SKM-1 (cell line): ENCODE data around the gene TADA2B.

ENCODE experiments used
- DNase-seq: peaks from one replicate; lab custom pipeline; 2025; ENCODE audit not compliant: unreplicated experiment; lab: John Stamatoyannopoulos, UW

Gene TADA2B

GRCh38 chr4:7017446-7018048 lies 25.6 kb upstream of the TADA2B start:
- DNase-seq, result no peak

- no peak for DNase-seq
Measured at GRCh38 chr4:7018281-7018680, 24.9 kb upstream of the TADA2B start.

GRCh38 chr4:7019367-7019766 lies 23.8 kb upstream of the TADA2B start:
- DNase-seq, result no peak

GRCh38 chr4:7020290-7020689 lies 22.9 kb upstream of the TADA2B start:
- DNase-seq, result no peak

- no peak for DNase-seq
Measured at GRCh38 chr4:7020856-7021255, 22.3 kb upstream of the TADA2B start.

- DNase-seq, result no peak
Measured at GRCh38 chr4:7021355-7021754, 21.8 kb upstream of the TADA2B start.

GRCh38 chr4:7021930-7022664 lies 21.1 kb upstream of the TADA2B start:
- DNase-seq, result no peak

GRCh38 chr4:7023486-7023885 lies 19.7 kb upstream of the TADA2B start:
- DNase-seq, result no peak

- no peak for DNase-seq
Measured at GRCh38 chr4:7023901-7024300, 19.3 kb upstream of the TADA2B start.

- no peak for DNase-seq
Measured at GRCh38 chr4:7024336-7024890, 18.8 kb upstream of the TADA2B start.

- no peak for DNase-seq
Measured at GRCh38 chr4:7025040-7025602, 18.1 kb upstream of the TADA2B start.

- DNase-seq, result no peak
Measured at GRCh38 chr4:7026107-7026506, 17.1 kb upstream of the TADA2B start.

- no peak for DNase-seq
Measured at GRCh38 chr4:7027284-7027683, 15.9 kb upstream of the TADA2B start.

- no peak for DNase-seq
Measured at GRCh38 chr4:7027913-7028312, 15.3 kb upstream of the TADA2B start.

GRCh38 chr4:7029212-7029611 lies 14.0 kb upstream of the TADA2B start:
- no peak for DNase-seq

GRCh38 chr4:7029921-7030320 lies 13.3 kb upstream of the TADA2B start:
- no peak for DNase-seq

- DNase-seq, result no peak
Measured at GRCh38 chr4:7030856-7031255, 12.3 kb upstream of the TADA2B start.

GRCh38 chr4:7031558-7032449 lies 11.4 kb upstream of the TADA2B start:
- no peak for DNase-seq

- no peak for DNase-seq
Measured at GRCh38 chr4:7032596-7032995, 10.6 kb upstream of the TADA2B start.

GRCh38 chr4:7034262-7035081 lies 8.7 kb upstream of the TADA2B start:
- no peak for DNase-seq
